GM19099 (cell line): Measurements from ENCODE around the gene ARF5.
A peak's percentile ranks its signal among the peaks of the same experiment; 100 is the strongest.

Experiments used
- POLR2A ChIP-seq: IDR thresholded peaks from 3 replicates; pipeline ENCODE4 v1.6.1; 2011; ENCODE audit warnings: low read depth; ENCODE audit not compliant: insufficient read length; ENCODE audit errors: extremely low read depth

Gene ARF5

DNA sequence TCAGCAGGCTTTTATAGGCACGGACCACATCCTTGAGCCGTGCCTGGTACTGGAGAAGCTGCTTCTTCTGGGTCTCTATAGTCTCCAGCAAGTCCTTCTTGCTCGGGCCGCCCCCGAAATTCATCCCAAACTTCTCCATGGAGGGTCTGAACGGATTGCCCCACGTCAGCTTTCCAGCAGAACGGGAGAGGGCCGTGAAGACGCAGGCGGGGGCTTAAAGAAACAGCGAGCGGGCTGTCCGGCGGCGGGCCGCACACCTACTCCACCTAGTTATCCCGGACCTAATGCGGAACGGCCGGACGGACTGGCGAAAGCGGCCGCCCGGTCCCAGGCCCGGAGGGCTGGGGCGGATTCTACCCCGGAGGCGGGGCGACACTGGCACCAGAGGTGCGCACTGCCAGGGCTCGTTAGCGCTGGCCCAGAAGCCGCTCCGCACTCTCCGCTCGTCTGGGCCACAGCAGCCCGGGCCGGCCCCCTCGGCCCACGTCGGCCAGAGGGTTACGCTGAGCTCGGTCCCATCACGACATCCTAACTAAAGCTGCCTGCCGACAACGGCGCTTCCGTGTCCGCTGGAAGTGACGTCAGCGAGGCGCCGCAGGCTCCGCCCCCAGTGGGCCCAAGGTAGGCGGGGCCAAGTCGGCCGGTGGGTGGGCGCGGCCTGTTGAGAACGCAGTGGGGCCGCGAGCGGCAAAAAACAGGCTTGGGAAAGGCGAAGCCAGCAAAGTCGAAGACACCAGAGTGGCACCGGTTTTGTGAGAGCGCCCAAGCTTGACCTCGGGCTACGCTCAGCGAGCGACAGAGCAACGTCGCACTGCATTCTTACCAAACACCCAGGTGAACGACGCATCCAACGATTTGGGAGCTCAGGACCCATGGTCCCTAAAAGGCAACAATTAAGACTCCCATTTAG, 2.9 kb upstream of the ARF5 start, which contains the start of gene GCC1:
TSS of gene GCC1 (minus strand) at position 553 of the 910 bp plus-strand sequence. CDS start at position 139, 414 bp downstream.
- TF ChIP-seq POLR2A: peak; percentile 92

DNA sequence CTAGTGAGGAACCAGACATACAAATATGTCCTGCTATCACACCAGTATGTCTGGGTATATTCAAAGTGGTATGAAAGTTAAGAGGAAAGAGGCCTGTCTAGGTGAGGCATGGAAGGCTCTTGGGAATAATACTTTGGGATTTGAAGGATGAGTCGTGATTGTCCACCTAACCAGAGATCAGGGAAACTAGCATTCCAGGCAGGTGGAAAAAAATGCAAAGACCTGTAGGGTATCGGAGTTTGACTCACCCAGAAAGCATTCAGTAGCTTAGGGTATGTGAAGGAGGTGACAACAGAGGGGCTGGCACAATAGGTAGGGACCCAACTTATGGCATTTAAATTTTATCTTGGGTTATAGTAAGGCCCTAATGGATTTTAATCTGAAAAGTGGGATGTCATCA, 1.9 kb upstream of the ARF5 start:
- TF ChIP-seq POLR2A: no peak

DNA sequence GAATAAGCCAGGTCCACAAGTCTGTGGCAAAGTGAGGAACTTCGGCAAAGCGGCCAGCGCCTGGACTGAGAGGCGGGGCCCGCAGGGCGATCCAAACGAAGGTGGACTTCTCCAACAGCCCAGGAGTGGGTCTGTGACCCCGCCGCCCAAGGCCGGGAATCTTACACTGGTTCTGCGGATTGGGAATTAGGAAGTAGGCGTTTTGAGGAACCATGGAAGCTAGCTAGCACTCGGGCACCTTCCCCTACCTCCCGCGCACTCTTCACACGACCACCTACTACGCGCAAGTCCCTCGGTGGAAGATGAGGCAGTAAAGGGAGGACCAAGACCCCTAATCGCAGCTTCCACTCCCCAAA, 570 bp upstream of the ARF5 start:
- TF ChIP-seq POLR2A: no peak

DNA sequence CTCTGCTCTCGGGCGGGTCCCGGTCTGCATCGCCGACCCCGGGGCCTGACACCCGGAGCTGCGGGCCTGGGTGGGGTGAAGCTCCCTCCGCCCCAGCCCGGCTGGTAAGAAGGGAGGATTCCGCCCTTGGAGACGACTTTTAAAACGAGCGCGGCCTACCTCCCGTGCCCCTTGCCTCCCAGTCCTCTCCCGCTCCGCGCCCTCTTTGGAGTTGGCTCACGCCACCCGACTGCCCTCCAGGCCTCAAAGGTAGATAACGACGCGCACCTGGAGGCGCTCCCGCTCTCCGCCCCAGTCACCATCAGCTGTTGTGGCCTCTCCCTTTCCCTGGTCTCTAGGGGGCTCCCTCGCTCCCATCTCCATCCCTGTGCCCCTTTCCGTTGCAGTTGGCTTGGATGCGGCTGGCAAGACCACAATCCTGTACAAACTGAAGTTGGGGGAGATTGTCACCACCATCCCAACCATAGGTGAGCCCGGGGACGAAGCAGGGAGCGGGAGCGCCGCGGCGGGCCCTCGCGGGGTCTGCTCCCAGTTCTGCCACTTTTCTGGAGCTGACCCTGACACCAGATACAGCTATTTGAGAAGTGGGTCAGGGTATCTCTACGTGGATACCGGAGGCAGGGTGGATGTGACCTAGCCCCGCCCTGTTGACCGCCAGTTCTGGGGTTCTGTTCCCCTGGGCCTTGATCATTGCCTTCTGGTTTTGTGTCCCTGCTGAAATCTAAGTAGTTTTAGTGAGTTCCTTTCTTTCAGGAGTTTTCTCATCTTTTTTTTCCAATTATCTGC, 679 bp downstream of the ARF5 start:
- TF ChIP-seq POLR2A: no peak

DNA sequence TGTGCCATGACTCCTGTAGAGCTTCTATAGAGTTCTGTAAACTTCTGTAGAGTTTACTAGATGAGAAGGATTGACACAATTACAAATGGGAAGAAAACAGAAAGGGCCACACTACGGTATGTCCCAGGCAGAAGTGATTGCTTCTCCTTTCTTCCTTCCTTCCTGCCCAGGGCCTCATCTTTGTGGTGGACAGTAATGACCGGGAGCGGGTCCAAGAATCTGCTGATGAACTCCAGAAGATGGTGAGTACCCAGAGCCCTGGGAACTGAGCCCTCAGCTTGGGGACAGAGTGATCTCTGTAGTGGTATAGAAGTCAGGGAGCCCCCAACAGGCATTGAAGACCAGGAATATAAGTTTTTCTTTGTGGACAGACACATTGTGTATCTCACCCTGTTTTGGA, 1.7 kb downstream of the ARF5 start:
- TF ChIP-seq POLR2A: no peak

DNA sequence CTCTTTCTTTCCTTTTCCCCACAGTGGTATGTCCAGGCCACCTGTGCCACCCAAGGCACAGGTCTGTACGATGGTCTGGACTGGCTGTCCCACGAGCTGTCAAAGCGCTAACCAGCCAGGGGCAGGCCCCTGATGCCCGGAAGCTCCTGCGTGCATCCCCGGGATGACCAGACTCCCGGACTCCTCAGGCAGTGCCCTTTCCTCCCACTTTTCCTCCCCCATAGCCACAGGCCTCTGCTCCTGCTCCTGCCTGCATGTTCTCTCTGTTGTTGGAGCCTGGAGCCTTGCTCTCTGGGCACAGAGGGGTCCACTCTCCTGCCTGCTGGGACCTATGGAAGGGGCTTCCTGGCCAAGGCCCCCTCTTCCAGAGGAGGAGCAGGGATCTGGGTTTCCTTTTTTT, 3.0 kb downstream of the ARF5 start:
- no peak for TF ChIP-seq POLR2A

DNA sequence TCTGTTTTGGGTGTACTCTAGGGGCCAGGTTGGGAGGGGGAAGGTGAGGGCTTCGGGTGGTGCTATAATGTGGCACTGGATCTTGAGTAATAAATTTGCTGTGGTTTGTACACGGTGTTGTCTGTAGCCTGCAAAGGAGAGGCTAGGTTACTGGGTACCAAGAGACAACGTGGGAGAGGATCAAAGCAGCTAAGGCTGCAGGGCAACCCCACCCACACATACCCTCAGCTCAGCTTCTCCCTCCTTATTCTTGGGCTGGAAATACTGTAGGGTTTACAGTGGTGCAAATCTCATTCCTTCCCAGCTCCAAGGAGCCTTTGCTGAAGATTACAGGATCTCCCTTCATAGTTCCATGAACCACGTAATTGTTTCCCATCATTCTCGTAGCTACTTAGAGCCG, 3.4 kb downstream of the ARF5 start:
- no peak for TF ChIP-seq POLR2A

DNA sequence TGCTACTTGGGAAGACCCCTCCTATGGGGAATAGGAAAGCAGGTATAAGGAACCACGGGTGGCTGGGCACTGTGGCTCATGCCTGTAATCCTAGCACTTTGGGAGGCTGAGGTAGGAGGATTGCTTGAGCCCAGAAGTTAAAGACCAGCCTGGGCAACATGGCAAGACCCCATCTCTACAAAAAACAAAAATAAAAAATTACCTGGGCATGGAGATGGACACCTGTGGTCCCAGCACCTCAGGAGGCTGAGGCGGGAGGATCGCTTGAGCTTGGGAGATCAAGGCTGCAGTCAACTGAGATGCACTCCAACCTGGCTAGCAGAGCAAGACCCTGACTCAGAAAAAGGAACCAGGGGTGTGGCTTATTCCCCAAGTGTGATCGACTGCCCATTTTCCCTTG, 4.3 kb downstream of the ARF5 start:
- no peak for TF ChIP-seq POLR2A

DNA sequence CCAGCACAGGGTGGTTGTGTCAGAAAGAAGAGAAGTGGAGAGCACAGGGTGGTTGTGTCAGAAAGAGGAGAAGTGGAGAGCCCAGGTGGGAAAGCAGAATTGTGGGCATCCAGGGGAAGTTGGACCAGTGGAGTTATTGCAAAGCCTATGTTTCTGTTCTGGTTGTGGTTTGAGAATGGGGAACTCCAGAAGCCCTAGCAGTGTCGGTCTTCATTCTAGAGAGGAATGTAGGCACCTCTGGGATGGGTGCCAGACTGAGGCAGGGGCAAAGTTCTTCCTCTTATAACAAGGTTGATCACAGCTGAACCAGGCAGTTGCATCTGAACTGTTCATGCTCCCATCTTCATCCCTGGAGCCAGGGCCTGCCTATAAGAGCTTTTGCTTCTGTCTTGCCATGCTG, 6.3 kb downstream of the ARF5 start:
- TF ChIP-seq POLR2A: no peak

DNA sequence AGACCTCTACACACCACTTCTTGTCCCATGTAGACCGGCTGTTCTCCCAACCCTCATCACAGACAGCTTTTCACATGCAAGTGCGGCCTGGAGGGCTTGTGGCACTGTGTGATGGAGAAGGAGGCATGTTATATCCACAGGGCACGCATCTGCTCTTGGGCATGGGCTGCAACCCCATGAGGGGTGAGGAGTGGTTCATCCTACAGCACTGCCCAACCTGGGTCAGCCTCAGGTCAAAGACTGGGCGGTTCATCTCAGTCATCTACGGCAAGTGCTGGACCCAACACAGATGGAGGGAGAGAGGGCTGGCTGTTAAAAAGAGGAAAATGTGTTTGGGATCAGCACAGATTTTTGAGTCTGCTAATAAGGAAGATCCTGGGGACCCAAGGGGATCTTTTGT, 7.5 kb downstream of the ARF5 start:
- no peak for TF ChIP-seq POLR2A

DNA sequence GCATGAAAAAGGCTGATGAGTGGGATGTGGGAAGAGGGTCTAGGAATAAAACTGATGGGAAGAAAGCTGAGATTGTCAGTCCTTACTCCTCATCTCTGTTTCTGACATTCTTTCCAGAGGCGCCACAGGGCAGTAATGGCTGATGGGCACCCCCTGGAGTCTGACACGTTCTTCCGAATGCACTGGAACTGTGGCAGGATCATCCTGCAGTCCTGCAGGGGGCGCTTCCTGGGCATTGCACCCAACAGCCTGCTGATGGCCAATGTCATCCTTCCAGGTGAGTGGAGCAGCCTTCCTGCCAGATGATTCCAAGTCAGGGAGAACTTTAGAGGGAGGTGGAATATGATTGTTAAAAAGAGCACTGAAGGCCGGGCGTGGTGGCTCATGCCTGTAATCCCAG, 10.1 kb downstream of the ARF5 start:
- no peak for TF ChIP-seq POLR2A

DNA sequence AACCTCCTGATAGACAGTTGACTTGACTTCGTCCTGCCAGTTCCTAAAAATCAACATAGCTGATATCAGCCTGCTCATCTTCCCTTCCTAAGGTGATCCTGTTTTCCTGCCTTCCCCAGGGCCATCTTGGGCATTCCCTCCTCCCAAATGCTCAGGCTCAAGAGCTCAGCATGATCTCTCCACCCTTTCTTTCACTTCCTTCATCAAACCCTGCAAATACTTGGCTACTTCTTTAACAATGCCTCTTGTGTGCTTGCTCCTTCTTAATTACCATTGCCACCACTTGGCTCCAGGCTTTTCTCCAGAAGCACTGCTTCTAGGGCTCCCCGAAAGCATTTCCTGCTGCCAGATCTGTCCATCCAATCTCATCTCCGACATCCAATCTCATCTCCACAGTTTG, 12.7 kb downstream of the ARF5 start:
- no peak for TF ChIP-seq POLR2A

DNA sequence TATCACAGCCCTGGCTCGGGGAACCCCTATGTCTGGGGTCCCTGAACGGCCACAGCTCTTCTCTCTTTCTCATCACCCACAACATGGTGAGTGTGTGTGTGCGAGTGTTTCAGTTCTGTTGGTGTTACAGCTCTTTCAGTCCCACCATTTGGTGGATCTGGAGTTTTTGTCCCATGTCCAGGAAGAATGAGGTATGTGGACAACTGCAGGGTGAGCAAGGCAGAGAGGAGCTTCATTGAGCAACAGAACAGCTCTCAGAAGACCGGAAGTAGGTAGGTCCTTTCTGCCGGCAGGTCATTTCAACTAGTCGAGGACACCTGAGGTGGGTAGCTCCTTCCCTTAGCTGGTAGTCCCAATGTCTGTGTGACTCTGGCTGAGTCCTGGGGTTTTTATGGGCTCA, 20.2 kb downstream of the ARF5 start:
- TF ChIP-seq POLR2A: no peak

DNA sequence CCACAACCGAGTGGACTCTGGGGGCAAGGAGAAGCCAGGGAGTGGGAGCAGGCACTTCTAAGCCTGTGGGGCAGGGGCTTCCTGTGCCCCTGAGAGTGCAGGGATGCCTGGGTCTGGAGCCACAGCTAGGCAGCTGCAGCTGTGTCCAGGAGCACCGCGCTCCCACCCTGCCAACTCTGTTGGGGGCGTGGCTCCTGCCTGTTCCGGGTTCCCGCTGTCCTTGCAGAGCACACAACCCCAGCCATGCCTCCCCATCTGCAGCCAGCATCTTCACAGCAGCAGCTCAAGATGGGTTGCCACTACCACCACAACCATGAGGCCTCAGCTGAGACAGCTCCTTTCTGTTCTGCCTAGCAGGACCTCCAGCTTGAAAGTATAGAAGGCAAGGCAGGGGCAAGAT, 21.1 kb downstream of the ARF5 start:
- no peak for TF ChIP-seq POLR2A

DNA sequence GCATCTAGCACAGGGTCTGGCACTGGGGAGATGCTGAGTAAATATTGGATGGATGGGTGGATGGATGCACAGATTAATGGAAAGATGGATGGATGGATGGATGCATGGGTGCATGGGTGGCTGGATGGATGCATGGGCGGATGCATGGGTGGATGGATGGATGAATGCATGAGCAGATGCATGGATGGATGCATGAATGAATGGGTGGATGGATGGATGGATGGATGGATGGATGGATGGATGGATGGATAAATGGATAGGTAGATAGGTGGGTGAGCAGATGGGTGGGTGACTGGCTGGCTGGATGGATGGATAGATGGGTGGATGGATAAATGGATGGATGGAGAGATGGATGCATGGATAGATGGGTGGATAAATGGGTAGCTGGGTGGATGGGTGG, 24.1 kb downstream of the ARF5 start:
- TF ChIP-seq POLR2A: no peak

DNA sequence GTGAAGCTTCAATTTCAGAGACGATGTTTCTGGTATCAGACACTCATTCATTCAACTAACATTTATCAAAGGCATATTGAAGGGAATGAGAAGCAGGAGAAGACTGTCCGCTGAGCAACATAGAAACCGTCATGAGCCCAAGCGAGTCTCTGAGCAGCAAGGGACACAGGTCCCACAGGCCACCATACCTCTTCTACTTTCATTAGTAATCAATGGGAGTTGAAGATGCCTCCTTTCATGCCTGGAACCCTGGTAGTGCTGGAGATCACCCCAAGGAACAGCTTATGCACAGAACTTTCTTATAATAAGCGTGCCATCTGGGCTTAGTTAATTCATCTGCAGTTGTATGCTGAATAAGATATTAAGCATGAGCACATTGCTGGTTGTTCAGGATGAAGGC, 28.5 kb downstream of the ARF5 start:
- TF ChIP-seq POLR2A: no peak

DNA sequence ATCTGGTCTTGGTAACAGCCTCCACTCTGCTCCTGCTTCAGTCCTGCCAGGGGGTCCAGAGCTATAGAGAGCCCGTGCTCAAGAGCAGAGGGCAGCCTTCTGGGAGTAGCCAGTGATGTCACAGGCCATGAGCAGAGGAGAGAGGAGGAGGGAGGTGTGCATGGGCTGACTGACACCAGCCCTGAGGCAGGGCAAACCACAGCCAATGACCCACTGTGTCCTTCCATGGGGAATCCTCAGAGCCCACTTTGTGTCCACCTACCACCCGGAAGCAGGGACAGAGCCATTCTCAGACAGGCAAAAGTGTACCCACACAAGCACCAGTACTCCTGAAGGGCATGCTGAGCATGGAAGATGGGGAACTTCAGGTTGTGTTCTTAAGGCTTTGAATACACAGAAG, 29.8 kb downstream of the ARF5 start, which contains the start of gene PAX4:
TSS of gene PAX4 (minus strand) at position 101 of the 400 bp plus-strand sequence. CDS start 2,214 bp downstream, outside the sequence.
- no peak for TF ChIP-seq POLR2A

DNA sequence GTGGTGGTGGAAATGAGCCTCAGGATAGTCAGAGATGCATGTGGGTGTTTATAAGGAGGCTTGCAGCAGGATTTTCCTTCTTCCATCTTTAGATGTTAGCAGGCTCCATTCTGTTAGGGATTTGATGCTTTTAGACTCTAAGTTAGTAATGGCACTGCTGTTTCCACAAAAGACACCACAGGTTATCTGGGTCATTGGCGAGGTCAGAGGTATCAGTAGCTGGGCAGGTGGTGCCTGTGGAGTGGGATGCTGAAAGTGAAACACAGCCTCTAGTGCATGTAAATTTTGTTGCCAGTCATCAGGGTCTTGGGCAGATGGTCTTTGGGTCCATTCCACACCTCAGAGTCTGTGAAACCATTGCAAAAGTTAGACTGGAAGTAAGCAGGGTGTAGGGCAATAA, 30.6 kb downstream of the ARF5 start:
- no peak for TF ChIP-seq POLR2A
